Vagina (tissue), 2 donors: ENCODE results near the gene PEPD.

Source experiments
- POLR2A ChIP-seq, 2 donors: fragments of 450-650 bp; IDR thresholded peaks; one replicate each; pipeline ENCODE4 v1.6.1; 2017; ENCODE audit warnings: antibody characterized with exemption in 2 of 2, mild to moderate bottlenecking in 2 of 2, moderate library complexity in 2 of 2
- POLR2AphosphoS5 ChIP-seq, 2 donors: sonication (generic); formaldehyde crosslinking; IDR thresholded peaks; one replicate each; pipeline ENCODE4 v1.9.0; 2017; ENCODE audit warnings: antibody characterized with exemption in 2 of 2, mild to moderate bottlenecking in 2 of 2, low read depth in 1 of 2; ENCODE audit not compliant: insufficient read depth in 1 of 2
- TF ChIP-seq, protein P1 (sequence below), 3 experiments: fragments of 450-650 bp in 2 of 3; fragments of 200-600 bp in 1 of 3; sonication (generic) in 1 of 3; IDR thresholded peaks; one replicate each; pipeline ENCODE4 v1.5.1; 2017 to 2019; ENCODE audit warnings: antibody characterized with exemption in 3 of 3, mild to moderate bottlenecking in 2 of 3, moderate library complexity in 2 of 3

DNA sequence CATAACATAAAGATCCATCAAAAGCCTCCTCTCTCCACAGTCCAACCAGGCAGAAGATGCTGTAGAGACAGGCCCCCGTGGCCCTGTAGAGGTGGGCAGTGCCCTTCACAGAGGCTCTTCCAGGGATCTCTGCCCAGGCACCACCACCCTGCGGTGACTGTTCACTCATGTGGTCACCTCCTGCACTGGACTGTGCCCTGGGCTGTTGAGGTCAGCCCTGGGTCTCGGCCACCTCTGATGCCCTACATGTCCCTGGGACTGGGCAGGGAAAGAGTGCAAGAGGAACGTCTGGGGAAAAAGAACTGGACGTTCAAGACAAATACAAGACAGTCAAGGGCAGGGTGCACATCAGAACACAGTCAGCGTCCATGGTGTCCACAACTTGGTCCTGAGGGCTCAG, 22.3 kb downstream of the PEPD start:
- TF ChIP-seq, protein P1, sequence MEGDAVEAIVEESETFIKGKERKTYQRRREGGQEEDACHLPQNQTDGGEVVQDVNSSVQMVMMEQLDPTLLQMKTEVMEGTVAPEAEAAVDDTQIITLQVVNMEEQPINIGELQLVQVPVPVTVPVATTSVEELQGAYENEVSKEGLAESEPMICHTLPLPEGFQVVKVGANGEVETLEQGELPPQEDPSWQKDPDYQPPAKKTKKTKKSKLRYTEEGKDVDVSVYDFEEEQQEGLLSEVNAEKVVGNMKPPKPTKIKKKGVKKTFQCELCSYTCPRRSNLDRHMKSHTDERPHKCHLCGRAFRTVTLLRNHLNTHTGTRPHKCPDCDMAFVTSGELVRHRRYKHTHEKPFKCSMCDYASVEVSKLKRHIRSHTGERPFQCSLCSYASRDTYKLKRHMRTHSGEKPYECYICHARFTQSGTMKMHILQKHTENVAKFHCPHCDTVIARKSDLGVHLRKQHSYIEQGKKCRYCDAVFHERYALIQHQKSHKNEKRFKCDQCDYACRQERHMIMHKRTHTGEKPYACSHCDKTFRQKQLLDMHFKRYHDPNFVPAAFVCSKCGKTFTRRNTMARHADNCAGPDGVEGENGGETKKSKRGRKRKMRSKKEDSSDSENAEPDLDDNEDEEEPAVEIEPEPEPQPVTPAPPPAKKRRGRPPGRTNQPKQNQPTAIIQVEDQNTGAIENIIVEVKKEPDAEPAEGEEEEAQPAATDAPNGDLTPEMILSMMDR (IDR thresholded peaks at IDR 0.05), result no peak
- TF ChIP-seq POLR2AphosphoS5 (IDR thresholded peaks at IDR 0.05; ENCODE audit: insufficient read depth in 1 of 2, low read depth in 1 of 2), result no peak
- TF ChIP-seq POLR2A (IDR thresholded peaks at IDR 0.05), result no peak
